ENCODE data around the gene CDHR3.

The CDHR3 gene

GRCh38 chr7:106053109-106053508, 90.0 kb downstream of the CDHR3 start:
- DNase-seq: no peak

- peak; percentile 26 to 57 (median 46) for DNase-seq
Observed at GRCh38 chr7:106054156-106054910, 91.3 kb downstream of the CDHR3 start.

- no peak for DNase-seq
Observed at GRCh38 chr7:106054971-106055532, 92.0 kb downstream of the CDHR3 start.

GRCh38 chr7:106056513-106057203, 93.6 kb downstream of the CDHR3 start:
- DNase-seq: peak; percentile 72 to 80 (median 78)

- DNase-seq: no peak
Observed at GRCh38 chr7:106057204-106057961, 94.3 kb downstream of the CDHR3 start.

- no peak for DNase-seq
Observed at GRCh38 chr7:106057962-106058927, 95.2 kb downstream of the CDHR3 start.

- no peak for DNase-seq
Observed at GRCh38 chr7:106058928-106059324, 95.9 kb downstream of the CDHR3 start.

- peak; percentile 26 to 56 (median 40) for DNase-seq
Observed at GRCh38 chr7:106059556-106059955, 96.5 kb downstream of the CDHR3 start.

GRCh38 chr7:106060394-106060920, 97.4 kb downstream of the CDHR3 start:
- DNase-seq: no peak

- DNase-seq: no peak
Observed at GRCh38 chr7:106061301-106061979, 98.4 kb downstream of the CDHR3 start.

GRCh38 chr7:106062006-106062405, 98.9 kb downstream of the CDHR3 start:
- no peak for DNase-seq

GRCh38 chr7:106062521-106062931, 99.5 kb downstream of the CDHR3 start:
- no peak for DNase-seq

GRCh38 chr7:106063024-106063423, 100.0 kb downstream of the CDHR3 start:
- peak in 2 of 3 donors; percentile 20 to 32 for DNase-seq

- no peak for DNase-seq
Observed at GRCh38 chr7:106063692-106064091, 100.6 kb downstream of the CDHR3 start.

- no peak for DNase-seq
Observed at GRCh38 chr7:106064316-106064715, 101.3 kb downstream of the CDHR3 start.

- peak; percentile 49 to 61 (median 58) for DNase-seq
Observed at GRCh38 chr7:106064771-106065574, 101.9 kb downstream of the CDHR3 start.

GRCh38 chr7:106065575-106066500, 102.8 kb downstream of the CDHR3 start:
- DNase-seq: no peak

GRCh38 chr7:106067678-106068077, 104.6 kb downstream of the CDHR3 start:
- DNase-seq: no peak

- no peak for DNase-seq
Observed at GRCh38 chr7:106068538-106068961, 105.5 kb downstream of the CDHR3 start.
